PC-3 (cell line): Measurements from ENCODE around the gene PTPRD. TPM values are rescaled to one million over a fixed set of nuclear protein-coding genes. Genes with fewer than 3 reads are reported as not detected.

Source experiments
- ATAC-seq: fragments of 200-7000 bp; cut with Tn5 transposase; 2 replicates; pipeline ENCODE4 v1.9.1; 2020; ENCODE audit warnings: mild to moderate bottlenecking, moderate library complexity
- BruUV-seq: library from RNA; stranded (reverse); fragments of 400-500 nt; replicated peaks from 2 replicates; lab custom pipeline; 2021; lab: Mats Ljungman, UMichigan
- CTCF ChIA-PET: fragments of 300-600 bp; sonication (Branson Sonifier 250); formaldehyde crosslinking; loops from one replicate; lab custom pipeline; 2022; ENCODE audit warnings: antibody characterized with exemption; lab: Charles Lee
- POLR2A ChIA-PET: fragments of 300-600 bp; sonication (Branson Sonifier 250); formaldehyde crosslinking; loops from one replicate; lab custom pipeline; 2022; ENCODE audit warnings: antibody characterized with exemption; ENCODE audit not compliant: unreplicated experiment; lab: Charles Lee
- DNase-seq: peaks from one replicate; pipeline ENCODE4 v3.0.0-alpha.2; 2015
- H2AFZ ChIP-seq: fragments of 300-600 bp; sonication (generic); 2 replicates; pipeline ENCODE4 v1.6.0; 2016; ENCODE audit warnings: antibody characterized with exemption, low read length
- H3F3A ChIP-seq: fragments of 300-600 bp; sonication (generic); one replicate; pipeline ENCODE4 v1.6.0; 2017; ENCODE audit warnings: antibody characterized with exemption, low read length, control low read depth, mild to moderate bottlenecking; ENCODE audit not compliant: unreplicated experiment
- H3K27ac ChIP-seq: fragments of 300-600 bp; sonication (generic); 2 replicates; pipeline ENCODE4 v1.5.1; 2016; ENCODE audit warnings: mild to moderate bottlenecking, low read length
- H3K27me3 ChIP-seq: fragments of 300-600 bp; sonication (generic); 2 replicates; pipeline ENCODE4 v1.6.1; 2016; ENCODE audit warnings: low read length, mixed read lengths
- H3K36me3 ChIP-seq: fragments of 300-600 bp; sonication (generic); 2 replicates; pipeline ENCODE4 v1.6.1; 2016; ENCODE audit warnings: low read depth, mixed run types, low read length, mixed read lengths
- H3K4me1 ChIP-seq: fragments of 300-600 bp; sonication (generic); 2 replicates; pipeline ENCODE4 v1.5.1; 2016; ENCODE audit warnings: low read length; ENCODE audit not compliant: insufficient read depth
- H3K4me2 ChIP-seq: fragments of 300-600 bp; sonication (generic); 2 replicates; pipeline ENCODE4 v1.6.0; 2016; ENCODE audit warnings: low read length
- H3K4me3 ChIP-seq: fragments of 300-600 bp; sonication (generic); 2 replicates; pipeline ENCODE4 v1.5.1; 2016; ENCODE audit warnings: mild to moderate bottlenecking, low read length, mixed read lengths
- H3K79me2 ChIP-seq: fragments of 300-600 bp; sonication (generic); 2 replicates; pipeline ENCODE4 v1.6.1; 2017; ENCODE audit warnings: low read length, mixed read lengths
- H3K9ac ChIP-seq: fragments of 300-600 bp; sonication (generic); 2 replicates; pipeline ENCODE4 v1.6.0; 2016; ENCODE audit warnings: mild to moderate bottlenecking, low read length
- H3K9me2 ChIP-seq: fragments of 300-600 bp; sonication (generic); replicated peaks from 2 replicates; pipeline ENCODE4 v1.6.1; 2016; ENCODE audit warnings: mixed run types, low read length, mixed read lengths
- H3K9me3 ChIP-seq: fragments of 300-600 bp; sonication (generic); 2 replicates; pipeline ENCODE4 v1.6.1; 2016; ENCODE audit warnings: low read length, mixed read lengths
- H4K20me1 ChIP-seq: fragments of 300-600 bp; sonication (generic); 2 replicates; pipeline ENCODE4 v1.6.1; 2016; ENCODE audit warnings: low read length, mixed read lengths
- CTCF ChIP-seq: fragments of 300-600 bp; sonication (generic); conservative IDR thresholded peaks from 2 replicates; pipeline ENCODE4 v1.5.1; 2017; ENCODE audit warnings: antibody characterized with exemption, low read depth, mild to moderate bottlenecking, low read length
- EZH2 ChIP-seq: fragments of 300-600 bp; sonication (generic); IDR thresholded peaks from one replicate; pipeline ENCODE4 v1.6.1; 2017; ENCODE audit warnings: antibody characterized with exemption, mild to moderate bottlenecking, low read length; ENCODE audit not compliant: unreplicated experiment
- EZH2phosphoT487 ChIP-seq: fragments of 300-600 bp; sonication (generic); IDR thresholded peaks from 2 replicates; pipeline ENCODE4 v1.6.1; 2018; ENCODE audit warnings: mild to moderate bottlenecking, antibody characterized with exemption, low read length, borderline replicate concordance
- intact Hi-C: fragments of 100-400 bp; cut with micrococcal nuclease; formaldehyde crosslinking; loops from 2 replicates; pipeline ENCODE4 v1.9.0; 2023
- total RNA-seq: library from RNA; depleted of rRNA; stranded (reverse); fragments of >200 nt; gene quantifications from 2 replicates; pipeline ENCODE4 v1.2.3, GENCODE V29; 2014

Gene PTPRD
- total RNA-seq, 1 experiment from 2014 or later, result not detected

- H3K9ac ChIP-seq, result no peak overlapping the region
- no peaks in the 10 kb centered on the region for H3K4me1 ChIP-seq
- H3K79me2 ChIP-seq, result no peaks in the 10 kb centered on the region
- H3K9me3 ChIP-seq, result no peaks in the 10 kb centered on the region
- H4K20me1 ChIP-seq, result no peaks in the 10 kb centered on the region
- intact Hi-C loops, result no loop called here
- CTCF ChIA-PET, result no interaction called here
- TF ChIP-seq EZH2 (no peak), CTCF (no peak), EZH2phosphoT487 (no peak)
- POLR2A ChIA-PET, result no interaction called here
- no TSS peak for BruUV-seq
- no peaks in the 10 kb centered on the region for H3K27me3 ChIP-seq
- no peak overlapping the region for H3K4me3 ChIP-seq
- DNase-seq, result no peak
- no peak overlapping the region for H3K27ac ChIP-seq
- no peaks in the 10 kb centered on the region for H3K36me3 ChIP-seq
- no peaks in the 10 kb centered on the region for H3K9me2 ChIP-seq
- H3F3A ChIP-seq, result no peaks in the 10 kb centered on the region
- ATAC-seq, result no peak
- H3K4me2 ChIP-seq, result no peak overlapping the region
- no peak overlapping the region for H2AFZ ChIP-seq
Observed at GRCh38 chr9:8799615-8800014, 1813.2 kb downstream of the PTPRD start.

- BruUV-seq, result no TSS peak
- DNase-seq (no peak), ATAC-seq (no peak)
- ChIA-PET CTCF (no interaction called here), POLR2A (no interaction called here)
- Histone ChIP-seq H2AFZ (no peak overlapping the region), H3K27ac (no peak overlapping the region), H3K4me2 (no peak overlapping the region), H3F3A (no peaks in the 10 kb centered on the region), H3K79me2 (no peaks in the 10 kb centered on the region), H4K20me1 (no peaks in the 10 kb centered on the region), H3K4me3 (no peak overlapping the region), H3K9ac (no peak overlapping the region), H3K9me2 (no peaks in the 10 kb centered on the region), H3K4me1 (no peaks in the 10 kb centered on the region), H3K27me3 (no peaks in the 10 kb centered on the region), H3K36me3 (no peaks in the 10 kb centered on the region), H3K9me3 (no peaks in the 10 kb centered on the region)
- TF ChIP-seq EZH2phosphoT487 (no peak), CTCF (no peak), EZH2 (no peak)
- intact Hi-C loops, result no loop called here
Observed at GRCh38 chr9:8799206-8799605, 1813.6 kb downstream of the PTPRD start.

DNA sequence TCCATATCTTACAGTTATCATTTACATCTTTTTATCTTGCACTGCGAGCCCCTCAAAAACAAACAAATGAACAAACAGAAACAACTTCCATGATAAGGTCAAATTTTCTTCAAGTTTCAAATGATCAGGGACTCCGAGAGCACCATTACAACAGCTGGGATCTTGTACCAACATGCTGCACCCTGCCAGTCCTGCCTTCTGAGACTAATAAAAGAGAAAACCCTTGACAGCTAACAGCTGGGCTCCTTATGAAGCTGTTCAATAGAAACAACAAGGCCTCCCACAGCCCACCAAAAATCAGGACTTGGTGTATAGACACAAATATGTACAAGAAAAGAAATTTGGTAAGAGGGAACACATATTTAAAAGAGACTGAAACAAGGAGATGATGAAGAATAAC lies 1828.0 kb downstream of the PTPRD start:
- H2AFZ ChIP-seq, result no peak overlapping the region
- no peaks in the 10 kb centered on the region for H3F3A ChIP-seq
- no TSS peak for BruUV-seq
- H3K9me2 ChIP-seq, result no peaks in the 10 kb centered on the region
- H3K79me2 ChIP-seq, result no peaks in the 10 kb centered on the region
- H4K20me1 ChIP-seq, result no peaks in the 10 kb centered on the region
- H3K27me3 ChIP-seq, result no peaks in the 10 kb centered on the region
- intact Hi-C loops, result no loop called here
- ChIA-PET CTCF (no interaction called here), POLR2A (no interaction called here)
- H3K4me2 ChIP-seq, result no peak overlapping the region
- H3K9ac ChIP-seq, result no peak overlapping the region
- ATAC-seq, result no peak
- TF ChIP-seq CTCF (no peak), EZH2 (no peak)
- H3K9me3 ChIP-seq, result no peaks in the 10 kb centered on the region
- H3K36me3 ChIP-seq, result no peaks in the 10 kb centered on the region
- H3K4me3 ChIP-seq, result no peak overlapping the region
- DNase-seq, result no peak
- H3K27ac ChIP-seq, result no peak overlapping the region
- H3K4me1 ChIP-seq, result no peaks in the 10 kb centered on the region
